Tibial nerve (tissue), 3 donors: ENCODE results near the gene ICE1.

ENCODE experiments used
- POLR2A ChIP-seq, 2 donors: fragments of 450-650 bp; IDR thresholded peaks; one replicate each; pipeline ENCODE4 v1.6.1; 2017; ENCODE audit warnings: antibody characterized with exemption in 2 of 2, mild to moderate bottlenecking in 2 of 2, moderate library complexity in 2 of 2
- TF ChIP-seq, protein P1 (sequence below), 5 experiments: fragments of 200-600 bp in 3 of 5; fragments of 450-650 bp in 2 of 5; sonication (generic) in 3 of 5; IDR thresholded peaks; one replicate each; pipeline ENCODE4 v1.5.1; 2016 to 2019; ENCODE audit warnings: antibody characterized with exemption in 5 of 5, mild to moderate bottlenecking in 3 of 5, moderate library complexity in 2 of 5

DNA sequence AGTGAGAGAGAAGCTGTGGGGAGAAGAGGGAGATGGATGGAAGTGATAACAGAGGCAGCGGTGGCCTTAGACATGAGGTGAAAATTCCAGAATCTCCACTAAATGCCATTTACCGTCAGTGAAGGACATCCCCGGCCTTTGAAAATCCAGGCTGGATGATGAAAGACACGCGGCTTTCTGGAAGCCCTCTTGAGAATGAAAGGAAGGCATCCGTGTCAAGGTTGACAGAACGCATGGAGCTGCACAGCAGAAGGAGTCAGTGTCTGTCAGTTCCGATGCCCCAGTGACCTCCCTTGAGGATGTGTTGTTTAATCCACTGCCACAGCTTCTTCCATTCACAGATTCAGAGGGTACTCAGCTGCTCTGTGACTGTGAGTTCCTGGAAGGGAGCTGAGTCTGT is 114.9 kb downstream of the ICE1 start:
- TF ChIP-seq, protein P1, sequence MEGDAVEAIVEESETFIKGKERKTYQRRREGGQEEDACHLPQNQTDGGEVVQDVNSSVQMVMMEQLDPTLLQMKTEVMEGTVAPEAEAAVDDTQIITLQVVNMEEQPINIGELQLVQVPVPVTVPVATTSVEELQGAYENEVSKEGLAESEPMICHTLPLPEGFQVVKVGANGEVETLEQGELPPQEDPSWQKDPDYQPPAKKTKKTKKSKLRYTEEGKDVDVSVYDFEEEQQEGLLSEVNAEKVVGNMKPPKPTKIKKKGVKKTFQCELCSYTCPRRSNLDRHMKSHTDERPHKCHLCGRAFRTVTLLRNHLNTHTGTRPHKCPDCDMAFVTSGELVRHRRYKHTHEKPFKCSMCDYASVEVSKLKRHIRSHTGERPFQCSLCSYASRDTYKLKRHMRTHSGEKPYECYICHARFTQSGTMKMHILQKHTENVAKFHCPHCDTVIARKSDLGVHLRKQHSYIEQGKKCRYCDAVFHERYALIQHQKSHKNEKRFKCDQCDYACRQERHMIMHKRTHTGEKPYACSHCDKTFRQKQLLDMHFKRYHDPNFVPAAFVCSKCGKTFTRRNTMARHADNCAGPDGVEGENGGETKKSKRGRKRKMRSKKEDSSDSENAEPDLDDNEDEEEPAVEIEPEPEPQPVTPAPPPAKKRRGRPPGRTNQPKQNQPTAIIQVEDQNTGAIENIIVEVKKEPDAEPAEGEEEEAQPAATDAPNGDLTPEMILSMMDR (IDR thresholded peaks at IDR 0.05) = no peak
- TF ChIP-seq POLR2A (IDR thresholded peaks at IDR 0.05) = no peak
